ENCODE measurements around the gene CFDP1.

Gene CFDP1

GRCh38 chr16:75402821-75403475, 30.4 kb downstream of the CFDP1 start:
- peak; percentile 54 for TF ChIP-seq CTCF (conservative IDR thresholded peaks at IDR 0.05; ENCODE audit: control insufficient read depth, insufficient read depth, low read depth, low read length)
- peak; percentile 57 for DNase-seq (ENCODE audit: low read depth)
- no peak overlapping the region for H3K4me3 ChIP-seq (ENCODE audit: control insufficient read depth, low read depth, low read length)

- no peak for TF ChIP-seq CTCF (conservative IDR thresholded peaks at IDR 0.05; ENCODE audit: control insufficient read depth, insufficient read depth, low read depth, low read length)
- peak; percentile 54 for DNase-seq (ENCODE audit: low read depth)
- H3K4me3 ChIP-seq (ENCODE audit: control insufficient read depth, low read depth, low read length) = no peak overlapping the region
Observed at GRCh38 chr16:75402159-75402820, 31.0 kb downstream of the CFDP1 start.

- DNase-seq (ENCODE audit: low read depth) = no peak
- no peak overlapping the region for H3K4me3 ChIP-seq (ENCODE audit: control insufficient read depth, low read depth, low read length)
Observed at GRCh38 chr16:75401691-75402090, 31.6 kb downstream of the CFDP1 start.

GRCh38 chr16:75398333-75398732, 35.0 kb downstream of the CFDP1 start:
- no peak overlapping the region for H3K4me3 ChIP-seq (ENCODE audit: control insufficient read depth, low read depth, low read length)
- TF ChIP-seq CTCF (conservative IDR thresholded peaks at IDR 0.05; ENCODE audit: control insufficient read depth, insufficient read depth, low read depth, low read length) = no peak
- no peak for DNase-seq (ENCODE audit: low read depth)

More at GRCh38 chr16:75401691-75402090, 31.6 kb downstream of the CFDP1 start:
- no peak for TF ChIP-seq CTCF (conservative IDR thresholded peaks at IDR 0.05; ENCODE audit: control insufficient read depth, insufficient read depth, low read depth, low read length)

GRCh38 chr16:75394941-75395340, 38.4 kb downstream of the CFDP1 start:
- H3K4me3 ChIP-seq (ENCODE audit: control insufficient read depth, low read depth, low read length) = no peak overlapping the region
- DNase-seq (ENCODE audit: low read depth) = no peak
- TF ChIP-seq CTCF (conservative IDR thresholded peaks at IDR 0.05; ENCODE audit: control insufficient read depth, insufficient read depth, low read depth, low read length) = no peak

GRCh38 chr16:75392906-75393305, 40.4 kb downstream of the CFDP1 start:
- no peak for DNase-seq (ENCODE audit: low read depth)
- H3K4me3 ChIP-seq (ENCODE audit: control insufficient read depth, low read depth, low read length) = no peak overlapping the region
- no peak for TF ChIP-seq CTCF (conservative IDR thresholded peaks at IDR 0.05; ENCODE audit: control insufficient read depth, insufficient read depth, low read depth, low read length)
